IPS-18a (cell line): ENCODE data around the gene S100Z.

Experiments used
- H3K27ac ChIP-seq: one replicate; pipeline ENCODE4 v1.5.1; 2013; ENCODE audit warnings: low read length
- H3K27me3 ChIP-seq: one replicate; pipeline ENCODE4 v1.6.1; 2013; ENCODE audit warnings: mild to moderate bottlenecking, low read length; ENCODE audit not compliant: control insufficient read depth, insufficient read depth
- H3K36me3 ChIP-seq: one replicate; pipeline ENCODE4 v1.6.1; 2013; ENCODE audit warnings: low read depth, low read length; ENCODE audit not compliant: control insufficient read depth
- H3K4me1 ChIP-seq: one replicate; pipeline ENCODE4 v1.6.1; 2013; ENCODE audit warnings: low read depth, low read length; ENCODE audit not compliant: control insufficient read depth
- H3K4me3 ChIP-seq: one replicate; pipeline ENCODE4 v1.5.1; 2013; ENCODE audit warnings: low read length
- H3K9ac ChIP-seq: one replicate; pipeline ENCODE4 v1.6.1; 2013; ENCODE audit warnings: mild to moderate bottlenecking, low read length, moderate library complexity
- H3K9me3 ChIP-seq: one replicate; pipeline ENCODE4 v1.6.1; 2013; ENCODE audit warnings: low read depth, low read length; ENCODE audit not compliant: control insufficient read depth

The S100Z gene

GRCh38 chr5:76859591-76860247 is 9.9 kb downstream of the S100Z start:
- Histone ChIP-seq H3K27ac (no peak overlapping the region), H3K36me3 (no peaks in the 10 kb centered on the region), H3K27me3 (no peaks in the 10 kb centered on the region), H3K9ac (no peak overlapping the region), H3K9me3 (peaks cover 2% of the 10 kb centered on the region), H3K4me3 (no peak overlapping the region), H3K4me1 (peaks cover 6% of the 10 kb centered on the region)

- Histone ChIP-seq H3K36me3 (no peaks in the 10 kb centered on the region), H3K9me3 (no peaks in the 10 kb centered on the region), H3K27me3 (no peaks in the 10 kb centered on the region), H3K4me1 (peaks cover 6% of the 10 kb centered on the region), H3K27ac (no peak overlapping the region), H3K4me3 (no peak overlapping the region), H3K9ac (no peak overlapping the region)
Measured at GRCh38 chr5:76861612-76862011, 11.8 kb downstream of the S100Z start.

- Histone ChIP-seq H3K4me1 (peaks cover 6% of the 10 kb centered on the region), H3K27me3 (no peaks in the 10 kb centered on the region), H3K9me3 (no peaks in the 10 kb centered on the region), H3K9ac (no peak overlapping the region), H3K36me3 (no peaks in the 10 kb centered on the region), H3K4me3 (no peak overlapping the region), H3K27ac (no peak overlapping the region)
Measured at GRCh38 chr5:76863001-76863400, 13.2 kb downstream of the S100Z start.

GRCh38 chr5:76866503-76866902 is 16.7 kb downstream of the S100Z start:
- no peaks in the 10 kb centered on the region for H3K9me3 ChIP-seq
- peaks cover 9% of the 10 kb centered on the region for H3K4me1 ChIP-seq
- no peaks in the 10 kb centered on the region for H3K27me3 ChIP-seq
- H3K27ac ChIP-seq = no peak overlapping the region
- no peak overlapping the region for H3K9ac ChIP-seq
- no peaks in the 10 kb centered on the region for H3K36me3 ChIP-seq
- H3K4me3 ChIP-seq = no peak overlapping the region

GRCh38 chr5:76867038-76867437 is 17.2 kb downstream of the S100Z start:
- peaks cover 9% of the 10 kb centered on the region for H3K4me1 ChIP-seq
- no peaks in the 10 kb centered on the region for H3K36me3 ChIP-seq
- no peak overlapping the region for H3K9ac ChIP-seq
- H3K27me3 ChIP-seq = no peaks in the 10 kb centered on the region
- no peak overlapping the region for H3K27ac ChIP-seq
- H3K4me3 ChIP-seq = no peak overlapping the region
- H3K9me3 ChIP-seq = no peaks in the 10 kb centered on the region

- no peaks in the 10 kb centered on the region for H3K9me3 ChIP-seq
- H3K27me3 ChIP-seq = no peaks in the 10 kb centered on the region
- H3K4me1 ChIP-seq = peaks cover 9% of the 10 kb centered on the region
- no peak overlapping the region for H3K4me3 ChIP-seq
- H3K36me3 ChIP-seq = no peaks in the 10 kb centered on the region
- no peak overlapping the region for H3K9ac ChIP-seq
- H3K27ac ChIP-seq = no peak overlapping the region
Measured at GRCh38 chr5:76867827-76868693, 18.2 kb downstream of the S100Z start.

GRCh38 chr5:76870046-76870445 is 20.2 kb downstream of the S100Z start:
- Histone ChIP-seq H3K9me3 (no peaks in the 10 kb centered on the region), H3K4me3 (no peak overlapping the region), H3K4me1 (peaks cover 14% of the 10 kb centered on the region), H3K9ac (no peak overlapping the region), H3K27ac (no peak overlapping the region), H3K36me3 (no peaks in the 10 kb centered on the region), H3K27me3 (no peaks in the 10 kb centered on the region)

- Histone ChIP-seq H3K36me3 (no peaks in the 10 kb centered on the region), H3K9ac (no peak overlapping the region), H3K27ac (no peak overlapping the region), H3K4me1 (peaks cover 23% of the 10 kb centered on the region), H3K27me3 (no peaks in the 10 kb centered on the region), H3K9me3 (no peaks in the 10 kb centered on the region), H3K4me3 (no peak overlapping the region)
Measured at GRCh38 chr5:76874088-76874581, 24.3 kb downstream of the S100Z start.

GRCh38 chr5:76888733-76889300 is 39.0 kb downstream of the S100Z start:
- Histone ChIP-seq H3K36me3 (no peaks in the 10 kb centered on the region), H3K9me3 (no peaks in the 10 kb centered on the region), H3K27me3 (no peaks in the 10 kb centered on the region), H3K4me1 (no peaks in the 10 kb centered on the region), H3K27ac (no peak overlapping the region), H3K4me3 (no peak overlapping the region), H3K9ac (no peak overlapping the region)

- Histone ChIP-seq H3K27ac (no peak overlapping the region), H3K36me3 (no peaks in the 10 kb centered on the region)
Measured at GRCh38 chr5:76893294-76893693, 43.5 kb downstream of the S100Z start.

GRCh38 chr5:76896196-76896595 is 46.4 kb downstream of the S100Z start:
- no peaks in the 10 kb centered on the region for H3K4me1 ChIP-seq
- H3K27me3 ChIP-seq = no peaks in the 10 kb centered on the region
- no peak overlapping the region for H3K9ac ChIP-seq
- no peaks in the 10 kb centered on the region for H3K9me3 ChIP-seq
- no peak overlapping the region for H3K4me3 ChIP-seq
- no peaks in the 10 kb centered on the region for H3K36me3 ChIP-seq
- H3K27ac ChIP-seq = no peak overlapping the region

More at GRCh38 chr5:76893294-76893693, 43.5 kb downstream of the S100Z start:
- Histone ChIP-seq H3K4me3 (no peak overlapping the region), H3K9ac (no peak overlapping the region), H3K4me1 (no peaks in the 10 kb centered on the region), H3K27me3 (no peaks in the 10 kb centered on the region), H3K9me3 (no peaks in the 10 kb centered on the region)
